Activated CD4-positive, alpha-beta T cell treated with anti-CD3 and anti-CD28 coated beads for 24 hours (primary cell): ENCODE data around the gene ITGB5.
"Not testable (repeated sequence)": the region's sequence is repeated elsewhere in the genome, so short reads cannot be mapped to it uniquely, and the experiment has no call there.

Experiments used
- DNase-seq, 2 donors: peaks; one replicate each; pipeline ENCODE4 v3.0.0-alpha.2; 2020; ENCODE audit warnings: low read depth in 2 of 2

The ITGB5 gene

GRCh38 chr3:124814620-124815421 is 72.3 kb downstream of the ITGB5 start:
- DNase-seq = no peak

- no peak for DNase-seq
Measured at GRCh38 chr3:124813541-124813940, 73.6 kb downstream of the ITGB5 start.

- no peak for DNase-seq
Measured at GRCh38 chr3:124812291-124813265, 74.6 kb downstream of the ITGB5 start.

- no peak for DNase-seq
Measured at GRCh38 chr3:124811436-124811835, 75.7 kb downstream of the ITGB5 start.

GRCh38 chr3:124810970-124811369 is 76.2 kb downstream of the ITGB5 start:
- DNase-seq = no peak

GRCh38 chr3:124809039-124809438 is 78.1 kb downstream of the ITGB5 start:
- DNase-seq = no peak

- no peak for DNase-seq
Measured at GRCh38 chr3:124805671-124806070, 81.5 kb downstream of the ITGB5 start.

GRCh38 chr3:124804875-124805274 is 82.3 kb downstream of the ITGB5 start:
- DNase-seq = no peak

- DNase-seq = no peak
Measured at GRCh38 chr3:124802702-124803101, 84.5 kb downstream of the ITGB5 start.

- no peak for DNase-seq
Measured at GRCh38 chr3:124802061-124802698, 85.0 kb downstream of the ITGB5 start.

- no peak for DNase-seq
Measured at GRCh38 chr3:124800511-124801258, 86.5 kb downstream of the ITGB5 start.

GRCh38 chr3:124800076-124800475 is 87.1 kb downstream of the ITGB5 start:
- no peak for DNase-seq

GRCh38 chr3:124799676-124800075 is 87.5 kb downstream of the ITGB5 start:
- DNase-seq = no peak

- no peak for DNase-seq
Measured at GRCh38 chr3:124797426-124797945, 89.7 kb downstream of the ITGB5 start.

- DNase-seq = no peak
Measured at GRCh38 chr3:124796477-124796876, 90.7 kb downstream of the ITGB5 start.

- no peak for DNase-seq
Measured at GRCh38 chr3:124793054-124793739, 94.0 kb downstream of the ITGB5 start.

- no peak for DNase-seq
Measured at GRCh38 chr3:124792341-124793040, 94.7 kb downstream of the ITGB5 start.

- DNase-seq = no peak
Measured at GRCh38 chr3:124791639-124792151, 95.5 kb downstream of the ITGB5 start.

GRCh38 chr3:124791142-124791541 is 96.0 kb downstream of the ITGB5 start:
- DNase-seq = no peak

- DNase-seq = not testable (repeated sequence)
Measured at GRCh38 chr3:124789103-124789502, 98.1 kb downstream of the ITGB5 start.
